Muscle layer of colon (tissue), 2 donors: Measurements from ENCODE around the gene NDUFS6.

Experiments
- H3K27ac ChIP-seq: one replicate; pipeline ENCODE4 v1.7.0; 2013; ENCODE audit warnings: low read depth, mild to moderate bottlenecking, low read length, moderate library complexity
- H3K27me3 ChIP-seq, 2 donors: one replicate each; pipeline ENCODE4 v1.7.0; 2013; ENCODE audit warnings: low read length in 2 of 2, mild to moderate bottlenecking in 2 of 2; ENCODE audit not compliant: insufficient read depth in 2 of 2, control insufficient read depth in 1 of 2
- H3K36me3 ChIP-seq: one replicate; pipeline ENCODE4 v1.7.0; 2013; ENCODE audit warnings: mild to moderate bottlenecking, low read length; ENCODE audit not compliant: insufficient read depth
- H3K4me1 ChIP-seq: one replicate; pipeline ENCODE4 v1.7.0; 2013; ENCODE audit warnings: mild to moderate bottlenecking, low read length; ENCODE audit not compliant: insufficient read depth
- H3K4me3 ChIP-seq, 2 donors: one replicate each; pipeline ENCODE4 v1.7.0; 2013; ENCODE audit warnings: low read length in 2 of 2, low read depth in 1 of 2, mild to moderate bottlenecking in 1 of 2, moderate library complexity in 1 of 2
- H3K9ac ChIP-seq: one replicate; pipeline ENCODE4 v1.7.0; 2013; ENCODE audit warnings: low read length
- H3K9me3 ChIP-seq: one replicate; pipeline ENCODE4 v1.7.0; 2013; ENCODE audit warnings: mild to moderate bottlenecking, low read length
- donor health status: abdominal sarcoma.
- donor health status: Adenocarcinoma of cecum.

NDUFS6 gene

GRCh38 chr5:1767524-1768282 is 33.5 kb upstream of the NDUFS6 start:
- Histone ChIP-seq H3K9ac (no peak overlapping the region), H3K4me1 (no peaks in the 10 kb centered on the region), H3K27ac (no peak overlapping the region), H3K36me3 (no peaks in the 10 kb centered on the region), H3K27me3 (peaks cover 0 to 21% of the 10 kb centered on the region in 2 donors), H3K9me3 (no peaks in the 10 kb centered on the region), H3K4me3 (no peak overlapping the region)

- no peaks in the 10 kb centered on the region for H3K36me3 ChIP-seq
- no peak overlapping the region for H3K27ac ChIP-seq
- no peaks in the 10 kb centered on the region for H3K4me1 ChIP-seq
- no peak overlapping the region for H3K4me3 ChIP-seq
- no peak overlapping the region for H3K9ac ChIP-seq
- H3K27me3 ChIP-seq: peaks cover 0 to 17% of the 10 kb centered on the region in 2 donors
- no peaks in the 10 kb centered on the region for H3K9me3 ChIP-seq
Measured at GRCh38 chr5:1768283-1769000, 32.8 kb upstream of the NDUFS6 start.

- peaks cover 0 to 13% of the 10 kb centered on the region in 2 donors for H3K27me3 ChIP-seq
Measured at GRCh38 chr5:1769017-1769640, 32.1 kb upstream of the NDUFS6 start.

GRCh38 chr5:1769752-1770442 is 31.3 kb upstream of the NDUFS6 start:
- H3K4me3 ChIP-seq: no peak overlapping the region

More at GRCh38 chr5:1769017-1769640, 32.1 kb upstream of the NDUFS6 start:
- Histone ChIP-seq H3K9ac (no peak overlapping the region), H3K4me3 (no peak overlapping the region), H3K9me3 (no peaks in the 10 kb centered on the region), H3K4me1 (no peaks in the 10 kb centered on the region), H3K36me3 (no peaks in the 10 kb centered on the region), H3K27ac (no peak overlapping the region)

GRCh38 chr5:1770443-1770802 is 30.8 kb upstream of the NDUFS6 start:
- Histone ChIP-seq H3K27me3 (peaks cover 0 to 9% of the 10 kb centered on the region in 2 donors), H3K4me1 (no peaks in the 10 kb centered on the region), H3K27ac (no peak overlapping the region), H3K4me3 (no peak overlapping the region), H3K9ac (no peak overlapping the region), H3K36me3 (no peaks in the 10 kb centered on the region), H3K9me3 (no peaks in the 10 kb centered on the region)

More at GRCh38 chr5:1769752-1770442, 31.3 kb upstream of the NDUFS6 start:
- no peaks in the 10 kb centered on the region for H3K36me3 ChIP-seq
- H3K4me1 ChIP-seq: no peaks in the 10 kb centered on the region
- H3K9me3 ChIP-seq: no peaks in the 10 kb centered on the region
- H3K9ac ChIP-seq: no peak overlapping the region
- H3K27me3 ChIP-seq: peaks cover 0 to 9% of the 10 kb centered on the region in 2 donors
- H3K27ac ChIP-seq: no peak overlapping the region

- Histone ChIP-seq H3K36me3 (no peaks in the 10 kb centered on the region), H3K9me3 (no peaks in the 10 kb centered on the region), H3K4me3 (no peak overlapping the region), H3K4me1 (no peaks in the 10 kb centered on the region), H3K27me3 (peaks cover 0 to 9% of the 10 kb centered on the region in 2 donors), H3K27ac (no peak overlapping the region), H3K9ac (no peak overlapping the region)
Measured at GRCh38 chr5:1771149-1772065, 29.8 kb upstream of the NDUFS6 start.

- no peak overlapping the region for H3K27ac ChIP-seq
- no peak overlapping the region for H3K4me3 ChIP-seq
- peaks cover 0 to 7% of the 10 kb centered on the region in 2 donors for H3K27me3 ChIP-seq
- no peaks in the 10 kb centered on the region for H3K9me3 ChIP-seq
- H3K36me3 ChIP-seq: no peaks in the 10 kb centered on the region
- no peaks in the 10 kb centered on the region for H3K4me1 ChIP-seq
- no peak overlapping the region for H3K9ac ChIP-seq
Measured at GRCh38 chr5:1772634-1773033, 28.6 kb upstream of the NDUFS6 start.

GRCh38 chr5:1776831-1777230 is 24.4 kb upstream of the NDUFS6 start:
- H3K36me3 ChIP-seq: no peaks in the 10 kb centered on the region

GRCh38 chr5:1777281-1778137 is 23.7 kb upstream of the NDUFS6 start:
- Histone ChIP-seq H3K27ac (no peak overlapping the region), H3K36me3 (no peaks in the 10 kb centered on the region), H3K4me3 (no peak overlapping the region), H3K27me3 (no peaks in the 10 kb centered on the region), H3K9ac (no peak overlapping the region), H3K4me1 (no peaks in the 10 kb centered on the region), H3K9me3 (no peaks in the 10 kb centered on the region)

More at GRCh38 chr5:1776831-1777230, 24.4 kb upstream of the NDUFS6 start:
- Histone ChIP-seq H3K27me3 (no peaks in the 10 kb centered on the region), H3K9me3 (no peaks in the 10 kb centered on the region), H3K27ac (no peak overlapping the region), H3K9ac (no peak overlapping the region), H3K4me1 (no peaks in the 10 kb centered on the region), H3K4me3 (no peak overlapping the region)
